ENCODE measurements around the gene KLHL29.

DNA sequence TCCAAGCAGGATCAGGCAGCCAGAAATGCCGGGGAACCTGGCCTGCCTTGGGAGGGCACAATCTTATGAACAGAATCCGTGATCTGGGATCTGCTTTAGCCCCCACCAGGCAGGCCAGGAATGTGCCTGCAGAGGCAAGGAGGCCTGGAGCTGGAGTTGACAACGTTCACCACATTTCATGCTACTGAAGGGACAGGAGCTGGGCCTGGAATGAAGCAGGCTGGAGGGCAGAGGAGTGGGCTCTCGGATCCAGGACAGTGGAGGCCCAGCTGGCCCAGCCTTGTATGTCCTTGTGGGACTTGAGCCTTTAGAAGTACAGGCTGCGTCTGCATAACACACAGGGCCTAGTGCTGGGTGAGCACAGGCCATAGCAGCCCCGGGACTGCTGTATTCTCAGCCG, 91.8 kb downstream of the KLHL29 start:
- TF ChIP-seq, protein P1, sequence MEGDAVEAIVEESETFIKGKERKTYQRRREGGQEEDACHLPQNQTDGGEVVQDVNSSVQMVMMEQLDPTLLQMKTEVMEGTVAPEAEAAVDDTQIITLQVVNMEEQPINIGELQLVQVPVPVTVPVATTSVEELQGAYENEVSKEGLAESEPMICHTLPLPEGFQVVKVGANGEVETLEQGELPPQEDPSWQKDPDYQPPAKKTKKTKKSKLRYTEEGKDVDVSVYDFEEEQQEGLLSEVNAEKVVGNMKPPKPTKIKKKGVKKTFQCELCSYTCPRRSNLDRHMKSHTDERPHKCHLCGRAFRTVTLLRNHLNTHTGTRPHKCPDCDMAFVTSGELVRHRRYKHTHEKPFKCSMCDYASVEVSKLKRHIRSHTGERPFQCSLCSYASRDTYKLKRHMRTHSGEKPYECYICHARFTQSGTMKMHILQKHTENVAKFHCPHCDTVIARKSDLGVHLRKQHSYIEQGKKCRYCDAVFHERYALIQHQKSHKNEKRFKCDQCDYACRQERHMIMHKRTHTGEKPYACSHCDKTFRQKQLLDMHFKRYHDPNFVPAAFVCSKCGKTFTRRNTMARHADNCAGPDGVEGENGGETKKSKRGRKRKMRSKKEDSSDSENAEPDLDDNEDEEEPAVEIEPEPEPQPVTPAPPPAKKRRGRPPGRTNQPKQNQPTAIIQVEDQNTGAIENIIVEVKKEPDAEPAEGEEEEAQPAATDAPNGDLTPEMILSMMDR (IDR thresholded peaks at IDR 0.05): no peak
- TF ChIP-seq POLR2A (IDR thresholded peaks at IDR 0.05): no peak
